Activated CD4-positive, alpha-beta T cell treated with anti-CD3 and anti-CD28 coated beads for 36 hours (primary cell): Measurements from ENCODE around the gene SORCS3. TPM values are rescaled to one million over a fixed set of nuclear protein-coding genes. Genes with fewer than 3 reads are reported as not detected.

ENCODE experiments used
- ATAC-seq: fragments of 200-7000 bp; cut with Tn5 transposase; one replicate; pipeline ENCODE4 v1.10.0; 2021; ENCODE audit warnings: mild to moderate bottlenecking, moderate library complexity
- CTCF ChIA-PET: fragments of 350-600 bp; sonication (Branson Sonifier 250); formaldehyde crosslinking; loops from one replicate; lab custom pipeline; 2021; ENCODE audit warnings: antibody characterized with exemption; lab: Charles Lee
- POLR2A ChIA-PET: fragments of 350-600 bp; sonication (Branson Sonifier 250); formaldehyde crosslinking; loops from one replicate; lab custom pipeline; 2021; ENCODE audit warnings: antibody characterized with exemption, inconsistent platforms; lab: Charles Lee
- DNase-seq: peaks from one replicate; pipeline ENCODE4 v3.0.0-alpha.2; 2020
- H3K27ac Mint-ChIP-seq: one replicate; pipeline ENCODE4 v1.8.0; 2021; ENCODE audit warnings: mixed read lengths
- H3K27me3 Mint-ChIP-seq: one replicate; pipeline ENCODE4 v1.8.0; 2021; ENCODE audit warnings: mixed read lengths
- H3K36me3 Mint-ChIP-seq: one replicate; pipeline ENCODE4 v1.8.0; 2021; ENCODE audit warnings: low read depth, mixed read lengths
- H3K4me1 Mint-ChIP-seq: one replicate; pipeline ENCODE4 v1.8.0; 2021; ENCODE audit warnings: mixed read lengths
- H3K4me3 Mint-ChIP-seq: one replicate; pipeline ENCODE4 v1.8.0; 2021; ENCODE audit warnings: mild to moderate bottlenecking, moderate library complexity, mixed read lengths
- H3K9me3 Mint-ChIP-seq: one replicate; pipeline ENCODE4 v1.8.0; 2021; ENCODE audit warnings: low read depth, mixed read lengths
- intact Hi-C, 2 experiments: fragments of 100-400 bp; cut with DNase I in 1 of 2; cut with micrococcal nuclease in 1 of 2; formaldehyde crosslinking; loops; one replicate each; pipeline versions ENCODE4 v1.14.2 to v1.15.1; 2022 to 2024; cut with DNase I, micrococcal nuclease
- total RNA-seq, 2 experiments: library from RNA; stranded (reverse); gene quantifications; one replicate each; pipeline ENCODE4 v1.2.3, GENCODE V29; 2021

SORCS3 gene
- total RNA-seq, 2 experiments from 2014 or later = not detected

DNA sequence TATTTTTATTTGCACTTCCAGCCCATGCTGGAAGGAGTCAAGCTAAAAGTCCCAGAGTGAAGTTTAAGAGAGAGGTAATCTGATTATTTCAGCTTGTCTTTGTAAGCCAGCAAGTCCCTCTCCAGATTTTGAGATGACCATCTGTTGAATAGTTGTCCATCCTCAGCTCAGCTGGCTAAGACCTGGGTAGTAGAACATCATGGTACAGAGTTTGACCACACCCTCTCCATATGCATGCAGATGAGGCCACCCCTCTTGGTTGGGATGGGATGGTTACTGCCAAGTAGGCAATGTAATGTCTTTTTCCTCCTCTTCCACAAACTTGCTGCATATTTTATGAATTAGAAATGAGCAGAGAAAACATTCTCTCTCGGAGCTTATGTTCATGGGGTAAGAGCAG, 639.8 kb downstream of the SORCS3 start:
- ChIA-PET CTCF (no interaction called here), POLR2A (no interaction called here)
- no peak overlapping the region for H3K4me3 Mint-ChIP-seq
- H3K27ac Mint-ChIP-seq = no peak overlapping the region
- no peaks in the 10 kb centered on the region for H3K4me1 Mint-ChIP-seq
- H3K27me3 Mint-ChIP-seq = no peaks in the 10 kb centered on the region
- DNase-seq (no peak), ATAC-seq (no peak)
- peaks cover 2% of the 10 kb centered on the region for H3K9me3 Mint-ChIP-seq
- intact Hi-C loops = no loop called here
- no peaks in the 10 kb centered on the region for H3K36me3 Mint-ChIP-seq

- Mint-ChIP-seq H3K27me3 (peaks cover 2% of the 10 kb centered on the region), H3K4me1 (no peaks in the 10 kb centered on the region), H3K27ac (no peak overlapping the region), H3K36me3 (no peaks in the 10 kb centered on the region), H3K9me3 (peaks cover 2% of the 10 kb centered on the region), H3K4me3 (no peak overlapping the region)
- ChIA-PET POLR2A (no interaction called here), CTCF (no interaction called here)
- intact Hi-C loops = no loop called here
- DNase-seq (no peak), ATAC-seq (no peak)
Observed at GRCh38 chr10:105284476-105285215, 643.6 kb downstream of the SORCS3 start.

GRCh38 chr10:105288026-105288425, 646.9 kb downstream of the SORCS3 start:
- CTCF ChIA-PET = no interaction called here
- H3K27me3 Mint-ChIP-seq = peaks cover 5% of the 10 kb centered on the region
- no peaks in the 10 kb centered on the region for H3K9me3 Mint-ChIP-seq
- no peaks in the 10 kb centered on the region for H3K36me3 Mint-ChIP-seq
- H3K4me1 Mint-ChIP-seq = no peaks in the 10 kb centered on the region
- H3K4me3 Mint-ChIP-seq = no peak overlapping the region
- intact Hi-C loops = no loop called here
- no peak for ATAC-seq
- POLR2A ChIA-PET = no interaction called here
- H3K27ac Mint-ChIP-seq = no peak overlapping the region
- no peak for DNase-seq

DNA sequence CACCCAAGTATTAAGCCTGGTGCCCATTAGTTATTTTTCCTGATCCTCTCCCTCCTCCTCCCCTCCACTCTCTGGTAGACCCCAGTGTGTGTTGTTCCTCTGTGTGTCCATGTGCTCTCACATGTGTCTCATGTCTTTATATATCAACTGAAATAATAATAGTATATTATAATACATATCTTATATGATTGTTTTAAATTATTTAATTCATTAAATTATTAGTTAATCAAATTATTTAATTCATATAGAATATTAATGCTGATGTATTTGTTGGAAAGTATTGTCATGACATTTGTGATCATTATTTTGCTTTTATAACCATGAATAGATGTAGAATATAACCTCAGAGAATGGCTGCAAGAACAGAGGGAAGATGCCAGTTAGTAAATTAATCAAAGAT, 647.5 kb downstream of the SORCS3 start:
- Mint-ChIP-seq H3K4me1 (no peaks in the 10 kb centered on the region), H3K36me3 (no peaks in the 10 kb centered on the region), H3K9me3 (no peaks in the 10 kb centered on the region), H3K27ac (no peak overlapping the region), H3K4me3 (no peak overlapping the region), H3K27me3 (peaks cover 5% of the 10 kb centered on the region)
- intact Hi-C loops = no loop called here
- no peak for ATAC-seq
- ChIA-PET POLR2A (no interaction called here), CTCF (no interaction called here)
- DNase-seq = no peak

- ChIA-PET CTCF (no interaction called here), POLR2A (no interaction called here)
- Mint-ChIP-seq H3K36me3 (no peaks in the 10 kb centered on the region), H3K4me1 (no peaks in the 10 kb centered on the region), H3K27ac (no peak overlapping the region), H3K9me3 (peaks cover 11% of the 10 kb centered on the region), H3K4me3 (no peak overlapping the region), H3K27me3 (peaks cover 5% of the 10 kb centered on the region)
- no peak for DNase-seq
- ATAC-seq = no peak
- intact Hi-C loops = no loop called here
Observed at GRCh38 chr10:105291571-105291970, 650.5 kb downstream of the SORCS3 start.

GRCh38 chr10:105292236-105292635, 651.1 kb downstream of the SORCS3 start:
- DNase-seq (no peak), ATAC-seq (no peak)
- POLR2A ChIA-PET = no interaction called here
- Mint-ChIP-seq H3K27me3 (peaks cover 5% of the 10 kb centered on the region), H3K4me1 (no peaks in the 10 kb centered on the region), H3K27ac (no peak overlapping the region), H3K4me3 (no peak overlapping the region), H3K36me3 (no peaks in the 10 kb centered on the region), H3K9me3 (peaks cover 11% of the 10 kb centered on the region)
- CTCF ChIA-PET = no interaction called here
- intact Hi-C loops = no loop called here
